Cerebellar nuclear complex (tissue), 1 donor: ENCODE measurements around the gene DMXL1.
A peak's percentile ranks its signal among the peaks of the same experiment; 100 is the strongest.
"Not testable (repeated sequence)": the region's sequence is repeated elsewhere in the genome, so short reads cannot be mapped to it uniquely, and the experiment has no call there.

Experiments used
- DNase-seq, 2 experiments: peaks; one replicate each; lab custom pipeline; 2025; lab: John Stamatoyannopoulos, UW

Gene DMXL1

DNA sequence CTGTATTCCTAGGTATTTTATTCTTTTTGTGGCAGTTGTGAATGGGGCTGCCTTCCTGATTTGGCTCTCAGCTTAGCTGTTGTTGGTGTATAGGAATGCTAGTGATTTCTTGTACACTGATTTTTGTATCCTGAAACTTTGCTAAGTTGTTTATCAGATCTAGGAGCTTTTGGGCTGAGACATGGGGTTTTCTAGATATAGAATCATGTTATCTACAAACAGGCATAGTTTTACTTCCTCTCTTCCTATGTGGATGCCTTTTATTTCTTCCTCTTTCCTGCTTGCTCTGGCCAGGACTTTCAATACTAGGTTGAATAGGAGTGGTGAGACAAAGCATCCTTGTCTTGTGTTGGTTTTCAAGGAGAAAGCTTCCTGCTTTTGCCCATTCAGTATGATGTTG lies 129.9 kb downstream of the DMXL1 start:
- DNase-seq: no peak

DNA sequence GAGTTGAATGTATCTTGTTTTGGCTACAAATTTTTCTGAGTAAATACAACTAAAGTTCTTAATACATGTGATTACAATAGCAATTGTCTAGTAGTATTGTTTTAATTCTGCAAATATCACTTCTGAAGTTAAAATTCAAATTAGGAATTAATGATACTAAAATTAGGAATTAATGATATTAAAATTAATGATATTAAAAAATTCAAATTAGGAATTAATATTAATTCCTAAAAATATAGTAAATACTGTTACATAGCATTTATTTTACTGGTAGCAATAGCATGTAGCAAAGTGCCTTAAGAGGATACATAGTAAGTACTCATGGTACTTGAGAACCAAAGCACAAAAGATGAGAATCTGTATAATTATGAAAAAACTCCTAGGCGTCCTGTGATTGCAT lies 136.2 kb downstream of the DMXL1 start:
- DNase-seq: no peak

DNA sequence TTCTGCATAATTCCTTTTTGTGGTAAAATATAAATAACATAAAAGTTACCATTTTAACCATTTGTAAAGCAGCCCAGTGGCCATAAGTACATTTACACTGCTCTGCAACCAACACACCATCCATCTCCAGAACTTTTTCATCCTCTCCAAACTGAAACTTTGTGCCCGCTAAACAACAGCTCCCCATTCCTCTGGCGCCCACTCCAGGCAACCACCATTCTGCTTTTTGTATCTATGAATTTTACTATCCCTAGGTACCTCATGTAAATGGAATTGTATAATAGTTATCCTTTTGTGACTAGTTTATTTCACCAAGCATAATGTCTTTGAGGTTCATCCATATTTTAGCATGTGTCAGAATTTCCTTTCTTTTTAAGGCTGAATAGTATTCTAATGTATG lies 141.1 kb downstream of the DMXL1 start:
- DNase-seq: no peak

DNA sequence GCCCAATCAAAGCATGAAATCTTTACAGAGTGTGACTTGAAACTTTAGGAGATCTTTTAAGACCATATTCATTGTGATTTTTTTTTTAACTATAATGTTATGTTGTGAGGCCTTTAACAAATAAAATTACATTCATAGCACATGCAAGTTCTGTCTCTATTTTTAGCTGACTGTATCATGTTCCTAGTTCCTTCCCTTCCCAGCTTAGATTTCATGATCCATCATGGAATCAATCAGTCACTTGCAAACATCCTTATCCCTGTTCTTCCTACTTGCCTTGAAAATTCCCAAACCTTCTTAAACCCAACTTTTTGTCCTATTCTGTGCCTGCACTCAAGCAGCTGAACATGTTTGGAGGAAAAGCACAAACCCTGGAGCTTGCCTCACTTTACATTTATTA lies 141.8 kb downstream of the DMXL1 start:
- DNase-seq: no peak

DNA sequence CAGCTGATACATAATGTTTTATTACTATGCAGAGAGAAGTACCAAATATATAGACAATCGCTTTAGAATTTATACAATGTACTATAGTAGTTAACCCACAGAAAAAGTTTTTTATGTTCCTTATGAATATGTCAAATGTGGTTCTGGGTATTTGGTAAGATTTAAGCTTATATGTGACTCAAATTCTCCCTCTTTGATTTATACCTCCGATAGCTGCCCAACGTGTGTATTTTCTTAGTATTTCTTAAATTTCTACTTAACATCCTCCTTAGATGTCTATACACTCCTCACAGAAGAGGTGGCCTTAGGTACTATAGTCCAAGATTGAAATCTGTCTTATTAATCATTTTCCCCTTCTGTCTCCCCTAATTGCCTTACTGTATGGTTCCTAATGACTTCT lies 146.3 kb downstream of the DMXL1 start:
- DNase-seq: no peak

DNA sequence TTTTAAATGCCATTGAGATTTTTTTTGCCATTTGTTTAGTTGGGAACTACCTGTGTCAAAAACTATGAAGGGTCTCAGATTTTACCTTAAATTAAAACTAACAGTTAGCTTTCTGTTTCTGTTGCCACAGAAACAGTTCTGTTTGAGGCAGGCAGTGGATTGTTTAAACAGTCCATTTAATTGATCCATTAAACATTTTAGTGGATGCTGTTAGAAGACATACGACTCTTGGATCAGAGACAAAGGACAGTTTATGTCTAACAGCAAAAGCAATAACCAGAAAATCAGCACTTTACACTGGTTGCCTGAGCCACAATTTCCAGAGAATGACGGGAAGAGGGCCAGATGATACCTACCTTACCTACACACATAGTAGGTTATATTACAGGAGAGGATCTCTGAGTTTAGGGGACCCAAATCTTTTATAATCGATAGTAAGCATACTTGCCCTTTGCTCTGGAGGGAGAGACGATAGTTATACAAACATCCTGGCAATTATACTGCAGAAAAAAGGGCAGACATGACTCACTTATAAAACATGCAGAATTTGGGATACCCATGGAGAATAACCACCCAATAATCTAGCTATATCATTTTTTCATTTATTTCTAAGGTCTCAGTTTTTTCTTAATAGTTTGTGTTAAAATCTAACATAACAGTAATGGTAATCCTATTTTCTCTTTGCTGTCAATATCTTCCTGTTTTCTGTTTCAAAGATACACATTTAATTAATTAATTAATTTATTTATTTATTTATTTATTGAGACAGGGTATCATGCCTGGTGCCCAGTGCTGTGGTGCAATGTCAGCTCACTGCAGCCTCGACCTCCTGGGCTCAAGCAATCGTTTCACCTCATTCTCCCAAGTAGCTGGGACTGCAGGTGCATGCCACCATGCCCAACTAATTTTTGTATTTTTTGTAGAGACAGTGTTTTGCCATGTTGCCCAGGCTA lies 148.2 kb downstream of the DMXL1 start:
- no peak for DNase-seq

DNA sequence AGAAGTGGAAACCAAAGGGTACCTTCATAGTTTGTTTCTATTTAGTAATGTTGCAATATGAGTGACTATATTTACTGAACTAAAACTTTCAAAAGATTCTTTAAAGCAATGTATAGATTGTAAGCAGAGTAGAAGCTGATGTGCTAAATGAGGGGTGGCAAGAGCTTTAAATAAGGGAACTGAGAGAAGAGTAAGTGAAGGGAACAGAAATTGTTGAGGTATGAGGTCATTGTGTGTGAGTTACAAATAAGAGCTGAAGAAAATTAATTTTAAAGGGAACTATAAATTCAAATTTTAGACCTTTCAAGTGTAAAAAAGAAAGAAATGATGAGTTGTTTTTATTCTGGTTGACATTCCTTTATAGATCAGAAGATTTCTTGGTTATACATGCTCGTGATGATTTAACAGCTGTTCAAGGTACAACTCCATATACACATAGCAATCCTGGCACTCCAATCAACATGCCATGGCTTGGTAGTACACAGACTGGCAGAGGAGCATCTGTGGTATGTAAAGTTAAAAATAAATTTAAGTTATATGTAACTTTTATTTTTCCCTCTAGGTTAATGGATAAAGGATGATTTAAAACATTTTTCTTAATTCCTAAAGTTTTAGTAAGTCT lies 149.8 kb downstream of the DMXL1 start:
- no peak for DNase-seq

DNA sequence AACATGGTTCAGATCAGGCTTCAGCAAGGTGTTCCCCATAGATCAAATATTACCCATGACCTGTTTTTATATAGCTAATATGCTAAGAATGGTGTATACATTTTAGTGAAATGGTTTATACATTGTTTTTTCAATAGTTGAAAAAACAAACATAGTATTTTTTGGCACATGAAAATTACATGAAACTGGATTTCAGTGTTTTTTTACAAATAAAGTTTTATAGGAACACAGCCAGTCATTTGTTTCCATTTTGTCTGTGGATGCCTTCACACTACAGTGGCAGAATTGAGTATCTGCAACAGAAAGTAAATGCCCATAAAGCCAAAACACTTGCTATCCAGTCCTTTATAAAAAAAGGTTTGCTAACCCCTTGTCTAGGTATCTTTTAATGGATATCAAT lies 150.4 kb downstream of the DMXL1 start:
- DNase-seq: no peak

GRCh38 chr5:119229950-119230349 lies 159.1 kb downstream of the DMXL1 start:
- no peak for DNase-seq

- no peak for DNase-seq
Measured at GRCh38 chr5:119238265-119239118, 167.6 kb downstream of the DMXL1 start.

DNA sequence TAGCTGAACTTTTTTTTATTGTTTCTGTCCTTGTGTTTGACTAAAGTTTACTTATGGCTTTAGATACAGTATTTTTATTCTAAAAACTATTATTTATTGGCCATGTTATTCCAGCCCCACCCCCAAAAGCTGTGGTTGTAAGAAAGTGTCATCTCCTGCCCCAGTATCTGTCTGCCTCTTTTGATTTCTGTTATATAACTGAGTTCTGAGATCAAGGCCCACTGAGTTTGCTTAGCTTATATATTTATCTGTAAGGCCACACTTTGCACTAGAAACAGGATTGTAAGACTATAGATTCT lies 168.2 kb downstream of the DMXL1 start:
- DNase-seq: no peak

DNA sequence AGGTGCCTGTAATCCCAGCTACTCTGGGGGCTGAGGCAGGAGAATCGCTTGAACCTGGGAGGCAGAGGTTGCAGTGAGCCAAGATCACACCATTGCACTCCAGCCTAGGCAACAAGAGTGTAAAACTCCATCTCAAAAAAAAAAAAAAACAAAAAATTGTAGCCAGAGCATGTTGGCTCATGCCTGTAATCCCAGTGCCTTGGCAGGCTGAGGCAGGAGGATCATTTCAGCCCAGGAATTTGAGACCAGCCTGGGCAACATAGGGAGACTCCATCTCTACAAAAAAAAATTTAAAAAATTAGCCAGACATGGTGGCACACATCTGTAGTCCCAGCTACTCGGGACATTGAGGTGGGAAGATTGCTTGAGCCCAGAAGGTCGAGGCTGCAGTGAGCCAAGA lies 168.9 kb downstream of the DMXL1 start:
- not testable (repeated sequence) for DNase-seq

- DNase-seq: no peak
Measured at GRCh38 chr5:119243888-119244287, 173.0 kb downstream of the DMXL1 start.

DNA sequence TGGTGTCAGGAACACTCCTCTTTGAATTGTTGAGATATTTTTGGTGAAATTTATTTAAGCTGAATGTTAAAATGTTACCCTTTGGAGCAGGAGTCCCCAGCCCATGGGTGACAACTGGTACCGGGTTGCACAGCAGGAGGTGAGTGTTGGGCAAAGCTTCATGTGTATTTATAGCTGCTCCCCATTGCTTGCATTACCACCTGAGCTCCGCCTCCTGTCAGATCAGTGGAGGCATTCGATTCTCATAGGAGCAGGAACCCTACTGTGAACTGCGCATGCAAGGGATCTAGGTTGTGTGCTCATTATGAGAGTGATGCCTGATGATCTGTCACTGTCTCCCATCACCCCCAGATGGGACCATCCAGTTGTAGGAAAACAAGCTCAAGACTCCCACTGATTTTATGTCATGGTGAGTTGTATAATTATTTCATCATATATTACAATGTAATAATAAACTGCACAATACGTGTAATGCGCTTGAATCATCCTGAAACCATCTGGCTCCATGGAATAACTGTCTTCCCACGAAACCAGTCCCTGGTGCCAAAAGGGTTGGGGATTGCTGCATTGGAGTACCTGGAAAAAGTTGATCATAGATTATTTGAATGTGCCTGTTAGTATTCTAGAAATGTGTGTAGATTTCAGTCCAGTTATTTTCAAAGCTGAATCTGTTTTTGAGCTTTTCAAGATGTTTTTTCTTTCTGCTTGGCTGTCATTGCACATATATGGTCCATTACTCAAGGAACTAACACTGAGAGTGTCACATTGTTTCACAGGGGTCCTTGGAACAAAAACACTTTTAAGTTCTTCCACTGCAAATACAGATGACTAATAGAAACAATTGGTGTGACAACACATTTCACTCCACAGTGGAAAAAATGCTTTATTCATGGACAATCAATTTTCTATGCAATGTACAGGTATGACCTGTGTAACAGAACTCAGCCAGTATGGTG lies 180.3 kb downstream of the DMXL1 start:
- no peak for DNase-seq

DNA sequence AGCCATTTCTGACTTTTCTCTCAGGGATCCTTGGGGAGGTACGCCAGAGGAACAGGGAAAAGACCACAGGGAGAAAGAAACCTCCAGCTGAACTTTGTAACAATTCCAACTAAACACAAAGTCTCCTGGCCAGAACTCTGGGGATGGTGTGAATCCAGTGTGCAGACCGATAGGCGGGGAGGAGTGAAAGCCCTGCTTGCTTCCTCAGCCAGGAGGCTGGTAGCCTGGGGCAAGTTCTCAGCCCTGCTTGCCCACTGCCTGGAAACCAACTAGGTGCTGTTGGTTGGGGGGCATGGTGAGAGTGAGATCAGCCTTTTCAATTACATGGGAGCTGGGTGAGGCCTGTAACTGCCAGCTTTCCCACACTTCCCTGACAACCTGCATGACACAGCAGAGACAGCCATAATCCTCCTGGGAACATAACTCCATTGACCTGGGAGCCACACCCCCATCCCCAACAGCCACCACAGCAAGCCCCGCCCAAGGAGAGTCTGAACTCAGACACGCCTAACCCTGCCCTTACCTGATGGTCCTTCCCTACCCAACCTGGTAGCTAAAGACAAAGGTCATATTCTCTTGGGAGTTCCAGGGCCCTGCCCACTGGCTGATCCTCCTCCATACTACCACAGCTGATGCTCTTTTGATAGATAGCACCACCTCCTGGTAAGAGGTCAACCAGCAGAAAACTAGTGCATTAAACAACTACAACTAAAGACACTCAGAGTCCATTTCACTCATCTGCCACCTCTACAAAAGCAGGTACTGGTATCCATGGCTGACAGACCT lies 184.9 kb downstream of the DMXL1 start:
- DNase-seq: no peak

- DNase-seq: no peak
Measured at GRCh38 chr5:119257613-119258012, 186.7 kb downstream of the DMXL1 start.

DNA sequence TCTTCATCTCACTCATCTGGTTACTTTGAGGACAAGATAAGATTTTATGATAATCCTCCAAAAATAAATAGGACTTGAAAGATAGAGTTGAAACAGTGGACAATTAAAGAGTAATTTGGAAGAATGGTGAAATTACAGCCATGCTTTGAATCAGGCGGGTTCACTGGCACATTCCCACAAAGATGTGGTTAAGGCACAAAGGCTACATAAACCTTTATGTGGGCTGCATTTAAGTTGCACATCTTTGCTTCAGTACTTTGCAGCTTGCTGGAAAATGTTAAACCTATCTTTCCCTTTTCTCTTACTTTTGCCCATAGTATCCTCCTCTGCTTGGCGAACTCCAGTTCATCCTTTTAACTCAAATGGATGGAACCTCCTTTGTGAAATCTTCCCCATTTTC lies 192.8 kb downstream of the DMXL1 start:
- DNase-seq: no peak

DNA sequence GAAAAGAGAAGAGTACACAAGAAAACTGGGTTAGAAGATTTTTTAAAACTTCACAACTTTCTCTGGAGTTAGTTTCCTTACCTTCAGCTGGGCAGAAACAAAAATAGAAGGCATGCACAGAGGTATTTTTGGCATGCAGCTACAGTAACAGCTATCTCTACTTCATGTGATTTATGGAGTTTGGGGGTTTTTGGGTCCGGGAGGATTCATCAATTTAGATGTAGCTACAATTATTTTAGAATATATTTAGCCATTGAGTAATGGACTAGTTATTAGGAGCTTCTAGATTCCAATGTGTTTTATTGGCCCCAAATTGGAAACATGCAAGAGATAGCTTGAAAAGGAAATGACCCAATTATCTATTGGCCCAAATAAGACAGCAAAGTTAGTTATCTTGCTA lies 193.3 kb downstream of the DMXL1 start:
- DNase-seq: no peak

GRCh38 chr5:119267958-119268386 lies 197.1 kb downstream of the DMXL1 start:
- DNase-seq: peak; percentile 26 to 88

- peak; percentile 26 to 59 for DNase-seq
Measured at GRCh38 chr5:119268387-119269060, 197.6 kb downstream of the DMXL1 start.
